Left lobe of liver (tissue), 2 donors: ENCODE data around the gene NFYA. TPM values are rescaled to one million over a fixed set of nuclear protein-coding genes. Genes with fewer than 3 reads are reported as not detected.

Experiments used
- ATAC-seq: fragments of 200-7000 bp; cut with Tn5 transposase; one replicate; pipeline ENCODE4 v1.9.1; 2020; ENCODE audit warnings: mild to moderate bottlenecking, moderate library complexity
- DNase-seq: peaks from one replicate; pipeline ENCODE4 v3.0.0-alpha.2; 2020; ENCODE audit warnings: low spot score
- total RNA-seq: library from RNA; stranded (reverse); gene quantifications from one replicate; pipeline ENCODE4 v1.2.1, GENCODE V29; 2021
- donor health status: DM: no; HTN: no; CAD: no; lungs with moderate emphysema.
- donor health status: DM: no; HTN: yes; CAD: no.

The NFYA gene
- total RNA-seq, 1 donor from 2014 or later: 7.7 TPM

DNA sequence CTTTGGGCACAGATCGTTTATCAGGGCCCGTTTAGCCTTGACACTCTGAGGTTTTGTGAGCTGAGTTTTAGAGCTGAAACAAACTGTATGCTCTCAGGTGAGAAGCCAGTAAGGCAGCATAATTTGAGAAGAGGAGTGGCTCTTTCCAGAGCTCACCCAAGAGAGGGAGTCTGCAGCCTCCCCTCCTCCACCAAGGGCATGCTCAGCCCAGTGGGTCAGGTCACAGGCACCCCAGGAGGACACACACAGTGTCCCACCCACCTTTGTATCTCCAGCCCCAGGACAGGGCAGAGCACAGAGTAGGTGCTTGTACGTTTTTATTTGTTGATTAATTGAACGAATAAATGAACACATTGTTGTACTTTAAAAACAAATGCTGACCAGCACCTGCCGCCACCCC, 27.1 kb upstream of the NFYA start:
- peak; percentile 66 for ATAC-seq
- DNase-seq: no peak

DNA sequence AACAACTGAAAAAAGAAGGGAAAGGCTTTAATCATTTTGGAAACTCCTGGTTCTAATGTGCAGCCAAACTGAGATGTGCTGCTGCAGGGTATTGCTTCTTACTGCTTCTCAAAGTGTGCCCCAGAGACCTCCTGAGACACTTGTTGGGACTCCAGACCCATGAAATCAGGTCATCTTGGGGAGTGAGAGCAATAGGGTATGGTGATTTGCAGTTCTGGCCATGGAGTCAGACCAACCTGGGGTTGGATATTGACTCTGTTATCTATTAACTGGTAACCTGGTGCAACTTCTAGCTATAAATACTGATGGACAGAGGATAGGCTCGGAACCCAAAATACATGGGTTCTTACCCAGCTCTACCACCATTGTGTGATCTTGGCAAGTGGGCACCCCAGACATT, 26.7 kb upstream of the NFYA start:
- DNase-seq (peak; percentile 63), ATAC-seq (peak; percentile 89)

DNA sequence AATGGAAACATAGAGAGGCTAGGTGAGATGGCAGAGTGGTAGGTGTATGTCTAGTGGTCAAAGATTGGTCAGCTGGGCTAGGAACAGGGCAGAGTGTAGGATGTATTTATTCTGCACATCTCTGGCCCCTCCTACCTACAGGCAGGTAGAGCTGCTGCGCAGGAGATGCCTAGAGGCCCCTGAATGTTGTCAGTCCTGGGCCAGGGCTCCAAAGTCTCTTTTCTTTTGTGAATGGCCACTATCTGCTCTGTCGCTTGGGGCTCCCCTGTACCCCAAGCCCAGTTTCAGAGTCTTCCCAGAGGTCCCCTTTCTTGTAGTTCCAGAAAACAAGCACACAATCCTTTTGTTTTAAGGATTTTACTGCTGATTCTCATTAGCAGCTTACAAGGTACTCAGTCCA, 25.5 kb upstream of the NFYA start:
- DNase-seq (no peak), ATAC-seq (no peak)

DNA sequence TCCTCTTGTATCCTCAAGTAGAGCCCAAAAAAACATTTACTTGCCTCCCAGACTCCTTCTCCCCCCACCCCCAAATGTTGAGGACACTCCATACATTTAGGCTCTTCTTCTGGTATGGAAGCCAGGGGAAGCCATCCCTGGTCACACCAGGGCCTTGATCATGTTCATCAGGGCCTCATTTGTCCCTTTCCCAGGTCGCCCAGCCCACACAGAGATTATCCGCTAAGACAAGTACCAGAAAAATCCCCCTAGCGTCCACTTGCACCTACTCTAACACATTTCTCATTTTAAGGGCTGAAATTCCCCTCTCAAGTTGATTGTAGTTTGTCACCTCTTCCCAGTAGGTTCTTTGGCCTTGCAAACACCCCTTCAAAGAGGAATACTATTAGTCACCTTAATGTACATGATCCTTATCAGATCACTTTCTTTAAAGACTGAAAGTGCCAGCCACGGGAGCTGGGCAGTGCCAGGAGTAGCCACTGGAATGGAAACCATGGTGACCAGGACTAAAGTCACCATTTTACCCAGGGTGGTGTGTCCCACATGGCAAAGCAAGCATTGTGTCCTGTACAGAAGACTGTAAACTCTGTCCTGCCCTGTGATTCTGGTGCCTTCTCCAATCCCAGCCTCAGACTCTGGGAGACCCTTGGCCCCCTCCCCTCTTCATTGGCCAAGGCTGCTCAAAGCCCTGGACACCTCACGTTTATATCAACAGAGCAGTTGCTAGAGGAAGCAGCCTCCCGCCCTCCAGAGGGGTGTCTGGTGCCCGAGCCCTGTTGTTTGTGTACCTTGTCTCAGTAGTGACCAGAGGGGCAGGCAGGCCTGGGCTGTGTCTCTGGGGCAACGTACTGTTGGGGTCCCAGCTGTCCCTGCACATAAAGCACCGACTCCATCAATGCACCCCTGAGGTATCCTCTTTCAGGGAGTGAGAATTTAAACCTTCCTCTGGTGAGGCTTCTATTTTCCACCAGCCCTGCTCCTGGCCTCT, 24.7 kb upstream of the NFYA start:
- DNase-seq: no peak

DNA sequence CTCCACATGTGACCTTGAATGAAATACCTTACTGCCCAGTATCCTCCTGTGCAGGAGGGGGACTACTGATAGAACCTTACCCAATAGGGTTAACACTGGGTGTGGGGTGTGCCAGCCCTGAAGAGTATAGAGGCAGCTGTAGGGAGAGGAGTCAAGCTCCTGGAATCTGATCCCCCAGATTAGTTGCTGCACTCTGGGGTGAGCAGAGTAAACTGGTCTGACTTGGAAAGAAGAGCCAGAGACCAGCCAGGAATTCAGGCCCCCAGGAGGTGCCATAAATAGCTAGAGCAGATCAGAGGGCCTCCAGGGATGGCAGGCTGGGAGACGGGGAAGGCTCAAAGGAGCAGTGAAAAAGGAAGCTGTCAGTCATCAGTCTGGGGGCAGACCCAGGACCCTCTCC, 23.3 kb upstream of the NFYA start:
- no peak for ATAC-seq

More for the DNA sequence above, 24.7 kb upstream of the NFYA start:
- ATAC-seq: no peak

DNA sequence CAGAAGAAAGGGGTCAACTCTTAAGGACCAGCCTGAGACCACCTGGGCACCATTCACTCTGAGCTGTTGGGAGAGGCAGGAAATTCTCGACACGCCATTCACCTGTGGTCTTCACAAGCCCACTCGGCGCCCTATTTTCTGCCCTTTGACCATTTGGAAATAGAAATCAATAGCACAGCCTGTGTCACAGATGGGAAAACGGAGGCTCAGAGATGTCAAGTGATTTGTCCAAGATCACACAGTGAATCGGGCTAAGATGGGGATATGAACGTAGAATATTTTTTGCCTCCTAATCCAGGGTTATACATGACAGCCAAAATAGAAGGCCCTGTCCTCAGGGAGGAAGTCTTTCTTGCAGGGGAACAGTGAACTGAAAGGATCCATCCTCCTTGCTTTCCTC, 22.8 kb upstream of the NFYA start:
- no peak for ATAC-seq
- DNase-seq: no peak

More for the DNA sequence above, 23.3 kb upstream of the NFYA start:
- no peak for DNase-seq

DNA sequence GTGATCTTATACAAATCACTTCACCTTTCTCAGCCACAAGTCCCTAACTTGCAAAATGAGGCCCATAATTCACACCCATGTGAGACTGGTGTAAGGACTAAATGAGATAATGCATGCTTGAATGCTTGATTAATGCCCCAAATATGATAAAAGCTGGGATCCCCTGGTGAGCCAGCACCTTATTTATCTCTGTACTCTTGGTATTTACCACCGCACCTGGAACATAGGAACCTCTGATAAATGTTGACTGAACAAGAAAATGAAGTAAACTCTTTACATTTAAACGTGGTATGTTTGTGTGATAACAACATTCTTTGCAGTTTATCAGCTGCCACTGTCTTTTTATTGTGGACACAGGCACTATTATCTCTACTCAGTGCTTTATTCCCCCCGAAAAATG, 22.2 kb upstream of the NFYA start:
- no peak for ATAC-seq
- DNase-seq: no peak

DNA sequence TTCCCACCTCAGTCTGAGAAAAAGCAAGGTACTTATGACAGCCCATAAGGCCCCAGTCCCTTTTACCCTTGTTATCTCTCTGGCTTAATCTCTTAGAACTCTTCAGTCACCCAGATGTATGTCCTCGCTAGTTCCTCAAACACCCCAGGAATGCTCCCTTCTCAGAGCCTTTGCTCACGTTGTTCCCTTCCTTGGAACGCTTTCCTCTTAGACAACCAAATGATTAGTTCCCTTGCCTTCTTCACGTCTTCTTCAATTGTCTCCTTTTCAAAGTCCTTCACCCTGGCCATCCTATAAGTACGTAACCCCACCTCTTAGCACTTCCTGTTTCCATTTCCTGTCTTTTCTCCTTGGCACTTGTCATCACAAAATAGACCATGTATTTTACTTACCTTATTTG, 20.9 kb upstream of the NFYA start:
- DNase-seq: no peak
- no peak for ATAC-seq

DNA sequence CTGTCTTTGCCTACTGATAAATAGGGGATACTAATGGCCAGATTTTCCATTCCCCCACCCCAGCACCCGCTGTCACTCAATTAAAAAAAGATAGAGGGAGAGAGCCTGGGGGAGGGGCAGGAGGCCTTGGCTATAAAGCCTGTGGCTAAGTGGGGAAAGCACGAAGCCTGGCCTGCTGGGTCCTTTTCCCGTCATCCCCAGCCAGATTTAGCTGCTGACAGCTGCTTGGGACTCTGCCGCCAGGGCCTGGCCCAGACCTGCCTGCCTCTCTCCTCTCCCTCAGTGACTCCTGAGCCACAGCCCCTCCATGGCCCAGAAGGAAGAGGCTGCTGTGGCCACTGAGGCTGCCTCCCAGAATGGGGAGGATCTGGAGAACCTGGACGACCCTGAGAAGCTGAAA, 19.7 kb upstream of the NFYA start, which contains the start of gene APOBEC2:
APOBEC2 (plus strand) TSS at position 162 of the 400 bp plus-strand sequence; CDS start at position 308, 146 bp downstream.
- DNase-seq: no peak
- ATAC-seq: no peak

DNA sequence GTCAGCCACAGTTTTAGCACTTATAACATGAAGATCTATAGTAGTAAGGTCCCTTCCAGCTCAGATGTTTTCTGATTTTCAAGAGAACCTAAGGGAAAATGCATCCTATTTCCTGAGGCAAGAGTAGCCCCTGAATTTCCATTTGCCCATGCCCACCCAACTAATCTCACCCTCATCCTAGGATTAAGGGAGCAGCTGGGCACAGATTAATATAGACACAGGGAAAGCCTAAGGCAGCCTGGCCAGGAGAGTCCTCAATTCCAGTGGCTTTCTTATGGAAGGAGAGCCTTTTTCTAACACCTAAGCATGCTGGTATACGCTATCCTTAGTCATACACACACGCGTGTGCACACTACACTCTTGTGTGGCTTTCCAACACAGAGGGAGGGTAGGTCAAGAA, 18.3 kb upstream of the NFYA start:
- DNase-seq: no peak

DNA sequence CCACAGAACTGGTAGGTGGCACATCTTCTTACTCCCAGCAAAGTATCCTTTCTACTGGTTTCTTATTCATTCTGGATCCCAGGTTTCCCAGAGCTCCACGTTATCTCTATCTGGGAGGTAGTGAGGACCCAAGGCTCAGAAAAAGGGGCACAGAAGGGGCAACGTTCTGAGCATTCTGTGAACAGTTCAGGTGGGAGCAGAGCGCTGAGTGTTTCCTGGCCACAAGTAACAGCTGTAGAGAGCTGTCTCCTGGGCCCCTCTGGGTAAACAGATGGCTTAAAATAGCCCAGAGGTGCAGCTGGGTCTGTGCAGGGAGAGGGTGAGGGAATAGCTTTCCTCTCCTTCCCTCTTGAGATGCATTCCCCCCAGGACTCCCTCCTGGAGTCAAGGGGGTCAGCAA, 17.6 kb upstream of the NFYA start:
- no peak for DNase-seq
- ATAC-seq: no peak

More for the DNA sequence above, 18.3 kb upstream of the NFYA start:
- no peak for ATAC-seq

DNA sequence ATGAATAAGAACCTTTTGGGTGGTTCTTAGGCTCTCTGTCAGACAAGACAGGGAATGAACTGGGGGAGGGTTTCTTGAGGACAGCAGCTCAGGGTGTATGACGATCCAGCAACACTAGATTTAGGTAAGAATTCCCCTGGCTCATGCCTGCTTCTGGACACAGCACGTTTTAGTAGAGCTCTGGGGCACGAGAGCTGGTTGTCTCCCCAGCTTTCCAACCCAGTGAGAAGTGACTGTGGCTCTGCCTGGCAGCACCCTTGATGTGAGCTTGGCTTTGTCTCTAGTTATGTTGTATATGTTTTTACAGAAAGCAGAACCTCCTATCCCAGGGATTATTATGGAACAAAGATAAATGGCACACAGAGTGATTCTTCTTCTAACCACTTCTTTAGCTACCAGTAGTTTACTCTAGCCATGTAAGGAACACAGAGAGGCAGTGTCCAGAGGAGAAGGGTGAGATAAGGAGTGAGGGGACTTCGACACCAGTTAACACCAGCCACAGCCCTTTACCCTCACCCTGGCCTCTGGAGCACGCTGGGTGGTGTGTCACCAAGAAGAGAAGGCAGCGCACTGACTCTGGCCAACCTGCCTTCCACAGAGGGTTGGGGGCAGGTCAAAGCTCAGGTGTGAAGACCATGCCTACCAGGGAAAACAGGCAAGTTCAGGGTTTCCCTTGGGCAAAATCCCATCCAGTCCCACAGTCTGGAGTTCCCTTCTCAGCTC, 15.8 kb upstream of the NFYA start:
- DNase-seq: no peak
- no peak for ATAC-seq

DNA sequence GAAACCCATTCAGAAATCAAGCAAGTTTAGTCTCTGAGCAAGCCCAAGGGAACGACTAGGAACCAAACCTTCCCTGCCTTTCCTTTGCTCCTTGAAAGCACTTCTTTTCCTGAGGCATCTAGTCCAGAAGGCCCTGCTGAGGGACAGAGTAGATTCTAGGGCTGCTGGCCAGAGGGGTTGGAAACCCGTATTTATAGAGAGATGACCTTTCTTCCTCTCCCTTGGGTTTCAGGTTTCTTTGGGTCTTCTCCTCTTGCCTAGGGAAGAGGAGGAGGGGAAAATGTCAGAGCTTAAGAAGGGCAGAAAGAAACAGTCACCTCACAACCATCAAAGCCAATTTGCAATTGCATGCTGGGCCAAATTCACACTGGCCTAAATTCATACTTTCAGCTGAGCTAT, 14.0 kb upstream of the NFYA start:
- ATAC-seq (no peak), DNase-seq (no peak)

DNA sequence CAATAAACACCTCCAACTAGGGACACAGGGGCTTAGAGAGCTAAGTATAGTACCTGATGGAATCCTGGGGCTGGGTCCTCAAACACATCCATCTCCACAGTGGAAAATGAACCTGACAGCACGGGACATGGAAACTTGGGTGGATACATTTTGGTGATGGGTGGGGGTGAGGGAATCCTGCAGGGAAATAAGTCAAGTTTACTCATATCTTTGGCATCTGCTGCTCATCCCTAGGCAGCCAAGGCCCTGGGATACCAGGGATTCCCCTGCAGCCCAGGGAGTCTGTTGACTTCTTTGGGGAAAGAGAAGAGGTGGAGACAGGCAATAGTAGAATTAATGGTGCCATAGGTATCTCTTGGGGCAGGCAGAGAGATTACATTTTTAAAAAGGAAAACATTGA, 13.2 kb upstream of the NFYA start:
- no peak for ATAC-seq

DNA sequence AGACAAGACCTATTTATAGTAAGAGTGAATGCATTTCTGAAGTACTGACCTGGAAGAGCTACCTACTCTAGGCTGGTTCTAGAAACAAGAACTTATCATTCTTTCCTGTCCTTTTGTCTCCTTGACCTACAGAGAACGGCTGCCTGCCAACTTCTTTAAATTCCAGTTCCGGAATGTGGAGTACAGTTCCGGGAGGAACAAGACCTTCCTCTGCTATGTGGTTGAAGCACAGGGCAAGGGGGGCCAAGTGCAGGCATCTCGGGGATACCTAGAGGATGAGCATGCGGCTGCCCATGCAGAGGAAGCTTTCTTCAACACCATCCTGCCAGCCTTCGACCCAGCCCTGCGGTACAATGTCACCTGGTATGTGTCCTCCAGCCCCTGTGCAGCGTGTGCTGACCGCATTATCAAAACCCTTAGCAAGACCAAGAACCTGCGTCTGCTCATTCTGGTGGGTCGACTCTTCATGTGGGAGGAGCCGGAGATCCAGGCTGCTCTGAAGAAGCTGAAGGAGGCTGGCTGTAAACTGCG, 11.5 kb upstream of the NFYA start:
- DNase-seq (no peak), ATAC-seq (no peak)

More for the DNA sequence above, 13.2 kb upstream of the NFYA start:
- no peak for DNase-seq

DNA sequence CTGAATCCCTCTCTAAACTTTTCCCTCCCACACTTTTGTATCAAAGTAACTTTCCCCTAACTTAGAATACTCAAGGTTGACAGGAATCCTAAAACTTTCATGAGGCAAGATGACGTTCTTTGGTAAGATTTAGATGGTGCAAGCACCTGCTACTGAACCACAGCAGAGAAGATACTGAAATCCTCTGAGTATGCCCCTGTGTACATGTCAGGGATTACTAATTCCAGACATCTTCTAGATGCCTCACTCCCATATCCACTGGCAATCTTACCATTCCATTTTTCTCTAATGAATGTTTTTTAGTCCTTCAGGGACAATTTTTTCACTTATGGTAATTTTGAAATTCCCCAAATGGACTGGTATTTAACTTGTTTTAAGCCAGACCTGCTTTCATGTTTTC, 10.7 kb upstream of the NFYA start:
- ATAC-seq: no peak
- no peak for DNase-seq

DNA sequence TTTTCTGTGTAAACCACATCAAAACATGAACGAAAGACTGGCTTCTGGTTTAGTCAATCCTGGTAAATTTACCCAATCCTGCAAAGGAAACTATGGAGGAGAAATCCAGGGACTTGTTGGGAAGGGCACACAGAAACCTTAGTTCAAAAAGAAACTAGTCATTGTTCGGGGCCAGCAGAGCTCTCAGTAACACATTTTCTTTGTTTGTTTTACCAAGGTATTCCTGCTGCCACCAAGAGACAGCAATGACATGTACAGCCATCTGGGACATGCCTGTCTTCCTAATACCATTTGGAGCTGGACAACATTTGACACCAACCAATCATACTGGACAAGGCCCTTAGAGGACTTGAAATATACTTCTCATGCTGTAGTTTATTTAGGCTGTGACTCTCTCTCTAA, 8.9 kb upstream of the NFYA start:
- ATAC-seq: peak; percentile 72
- DNase-seq: peak; percentile 44

DNA sequence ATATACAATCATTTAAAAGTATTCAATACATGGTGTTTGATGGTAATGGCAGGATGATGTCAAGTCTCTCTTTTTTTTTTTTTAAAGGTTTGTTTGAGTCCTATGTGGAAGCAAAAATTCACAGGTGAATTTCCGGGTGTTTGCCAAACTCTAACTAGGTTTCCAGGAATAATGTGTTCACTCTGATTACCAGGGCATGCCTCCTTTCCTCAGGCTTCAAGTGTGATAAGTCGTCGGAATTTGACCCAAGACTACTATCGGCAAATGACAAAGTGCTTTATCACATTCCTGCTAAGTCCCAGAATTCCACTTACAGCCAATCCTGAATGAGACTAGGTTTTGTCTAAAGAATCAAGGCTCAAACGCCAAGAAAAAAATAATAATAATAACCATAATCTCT, 7.9 kb upstream of the NFYA start:
- ATAC-seq (no peak), DNase-seq (no peak)

DNA sequence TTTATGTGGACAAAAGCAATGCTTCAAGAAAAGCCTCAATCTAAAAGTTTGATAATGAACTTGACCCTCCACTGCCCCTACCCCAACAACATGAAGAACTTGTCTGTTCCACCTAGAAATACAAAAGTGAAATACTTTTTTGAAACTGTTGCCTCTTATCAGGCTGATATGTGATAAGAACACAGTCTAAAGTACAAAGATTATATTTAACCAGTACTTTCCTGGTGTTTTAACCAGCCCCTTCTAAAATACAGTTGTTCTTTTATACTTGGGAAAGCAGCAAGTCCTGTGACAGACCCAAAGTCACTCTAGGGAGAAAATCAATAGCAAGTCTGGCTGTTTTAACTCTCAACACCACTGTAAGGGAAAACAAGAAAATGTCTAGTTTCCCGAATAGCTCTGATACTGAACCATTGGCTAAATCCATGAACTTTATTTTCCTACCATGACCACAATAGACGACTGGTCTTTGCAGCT, 7.2 kb upstream of the NFYA start:
- ATAC-seq (peak; percentile 59), DNase-seq (no peak)

DNA sequence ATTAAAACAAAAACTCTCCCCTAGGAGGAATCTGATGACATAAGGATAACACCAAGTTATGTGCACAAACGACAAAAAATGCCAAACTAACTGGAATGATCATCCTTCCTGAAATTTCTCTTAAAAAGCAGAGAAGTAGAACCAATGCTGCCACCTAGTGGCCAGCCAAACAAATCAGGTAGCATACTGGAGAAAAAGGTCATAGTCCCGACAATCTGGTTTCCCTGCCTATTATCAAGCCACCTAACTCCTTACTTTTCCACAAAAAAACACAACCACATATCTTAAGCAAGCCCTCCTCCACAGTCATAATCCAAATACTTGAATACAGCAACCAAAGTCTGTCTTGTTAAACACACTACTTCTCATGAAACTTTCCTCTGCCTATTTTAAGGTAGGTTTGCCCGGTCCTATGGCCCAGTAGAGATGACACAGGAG, 5.9 kb upstream of the NFYA start:
- ATAC-seq (peak; percentile 74), DNase-seq (peak; percentile 72)

DNA sequence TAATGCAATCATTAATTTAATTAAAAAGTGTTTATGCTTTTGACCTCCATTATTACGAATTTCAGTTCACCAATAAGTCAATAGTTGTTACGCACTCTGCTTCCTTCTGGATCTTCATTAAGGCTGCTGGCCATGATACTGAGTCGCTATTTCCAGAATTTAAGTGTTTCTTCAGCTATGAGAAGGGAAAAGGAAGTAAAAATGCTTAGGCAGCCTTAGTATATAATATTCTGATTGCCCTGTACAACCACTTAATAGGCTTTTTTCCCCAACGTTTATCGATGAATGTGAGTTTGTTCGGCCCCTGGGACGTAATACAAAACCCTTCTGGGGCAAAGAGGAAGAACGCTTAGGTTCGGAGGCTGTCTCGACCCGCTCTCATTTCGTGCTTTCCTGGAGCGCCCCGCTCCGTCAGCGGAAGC, 1.3 kb upstream of the NFYA start:
- ATAC-seq (no peak), DNase-seq (no peak)
